Fibroblast of lung (primary cell): ENCODE data around the gene NCBP3. TPM values are rescaled to one million over a fixed set of nuclear protein-coding genes. Genes with fewer than 3 reads are reported as not detected.

Source experiments
- DNase-seq, 2 donors: peaks; one replicate each; pipeline versions ENCODE4 v3.0.0 to v3.0.0-alpha.2; 2010; ENCODE audit warnings: low read depth in 2 of 2
- H2AFZ ChIP-seq: 2 replicates; pipeline ENCODE4 v1.5.1; 2012; ENCODE audit warnings: low read length, control low read depth, inconsistent platforms
- H3K27ac ChIP-seq: 2 replicates; pipeline ENCODE4 v1.5.1; 2011; ENCODE audit warnings: low read length, control low read depth; ENCODE audit not compliant: insufficient read depth
- H3K27me3 ChIP-seq: 2 replicates; pipeline ENCODE4 v1.5.1; 2011; ENCODE audit warnings: mild to moderate bottlenecking, low read length; ENCODE audit not compliant: control insufficient read depth, insufficient read depth
- H3K36me3 ChIP-seq: 2 replicates; pipeline ENCODE4 v1.5.1; 2011; ENCODE audit warnings: low read length; ENCODE audit not compliant: control insufficient read depth, insufficient read depth
- H3K4me1 ChIP-seq: 2 replicates; pipeline ENCODE4 v1.5.1; 2011; ENCODE audit warnings: low read length; ENCODE audit not compliant: control insufficient read depth, insufficient read depth; ENCODE audit errors: extremely low read depth
- H3K4me2 ChIP-seq: 2 replicates; pipeline ENCODE4 v1.5.1; 2011; ENCODE audit warnings: low read length, control low read depth; ENCODE audit not compliant: insufficient read depth; ENCODE audit errors: extremely low read depth
- H3K4me3 ChIP-seq, 4 experiments: fragments of 200-600 bp in 1 of 4; sonication (generic) in 1 of 4; replicated peaks in 1 of 4; 2 replicates each; pipeline ENCODE4 v1.5.1; 2011 to 2016; ENCODE audit warnings: low read length in 4 of 4, low read depth in 3 of 4, mild to moderate bottlenecking in 3 of 4, control low read depth in 2 of 4, inconsistent platforms in 1 of 4, mixed read lengths in 1 of 4; ENCODE audit not compliant: insufficient read depth in 1 of 4; ENCODE audit errors: control extremely low read depth in 1 of 4
- H3K79me2 ChIP-seq: 2 replicates; pipeline ENCODE4 v1.5.1; 2012; ENCODE audit warnings: mild to moderate bottlenecking, low read length, inconsistent platforms; ENCODE audit not compliant: control insufficient read depth, insufficient read depth
- H3K9ac ChIP-seq: 2 replicates; pipeline ENCODE4 v1.5.1; 2011; ENCODE audit warnings: mild to moderate bottlenecking, low read length, control low read depth; ENCODE audit not compliant: insufficient read depth
- H3K9me3 ChIP-seq: 2 replicates; pipeline ENCODE4 v1.5.1; 2012; ENCODE audit warnings: low read depth, low read length; ENCODE audit not compliant: control insufficient read depth, insufficient read depth
- H4K20me1 ChIP-seq: 2 replicates; pipeline ENCODE4 v1.5.1; 2011; ENCODE audit warnings: low read length; ENCODE audit not compliant: control insufficient read depth, insufficient read depth; ENCODE audit errors: extremely low read depth
- CTCF ChIP-seq, 2 donors: IDR thresholded peaks in 1 of 2; conservative IDR thresholded peaks in 1 of 2; 1 replicate in 1 of 2; 2 replicates in 1 of 2; pipeline ENCODE4 v1.5.1; 2011 to 2012; ENCODE audit warnings: low read length in 2 of 2, control low read depth in 1 of 2, inconsistent platforms in 1 of 2, low read depth in 1 of 2, mild to moderate bottlenecking in 1 of 2
- EZH2 ChIP-seq: IDR thresholded peaks from 2 replicates; pipeline ENCODE4 v1.5.1; 2012; ENCODE audit warnings: low read length, control low read depth, mild to moderate bottlenecking; ENCODE audit errors: missing control alignments
- polyA plus RNA-seq, 2 donors: library from polyadenylated mRNA; depleted of rRNA in 1 of 2; stranded (reverse) in 1 of 2; unstranded in 1 of 2; fragments of >200 nt; gene quantifications; 2 replicates each; pipeline ENCODE4 v1.2.1, GENCODE V29; 2011 to 2012; ENCODE audit warnings: missing spikeins in 1 of 2
- total RNA-seq: library from RNA; depleted of rRNA; stranded (reverse); fragments of >200 nt; gene quantifications from 2 replicates; pipeline ENCODE4 v1.2.1, GENCODE V29; 2014

Gene NCBP3
- total and polyA plus RNA-seq, 2 donors (not counting 1 experiment from before 2014, with no cell fraction given): 20.4 to 23.3 TPM

- no peaks in the 10 kb centered on the region for H3K4me1 ChIP-seq
Measured at GRCh38 chr17:3843935-3844516, 2.0 kb downstream of the NCBP3 start.

GRCh38 chr17:3838206-3838605, 7.8 kb downstream of the NCBP3 start:
- Histone ChIP-seq H4K20me1 (no peaks in the 10 kb centered on the region), H2AFZ (no peak overlapping the region)

More at GRCh38 chr17:3843935-3844516, 2.0 kb downstream of the NCBP3 start:
- Histone ChIP-seq H2AFZ (no peak overlapping the region), H3K79me2 (peaks cover 30% of the 10 kb centered on the region), H3K27ac (no peak overlapping the region), H3K9me3 (no peaks in the 10 kb centered on the region), H4K20me1 (no peaks in the 10 kb centered on the region), H3K4me2 (no peak overlapping the region), H3K9ac (no peak overlapping the region), H3K4me3 (peak overlapping the region in 1 of 4 experiments; percentile 7), H3K36me3 (peaks cover 5% of the 10 kb centered on the region), H3K27me3 (peaks cover 4% of the 10 kb centered on the region)
- DNase-seq: peak; percentile 22 to 23
- TF ChIP-seq CTCF (conservative IDR thresholded peaks at IDR 0.05 in 1 of 2, IDR thresholded peaks at IDR 0.05 in 1 of 2; ENCODE audit: low read depth in 1 of 2, low read length in 2 of 2) (peak; percentile 37 to 67), EZH2 (no peak)

GRCh38 chr17:3836551-3836950, 9.5 kb downstream of the NCBP3 start:
- DNase-seq: no peak
- no peak overlapping the region for H2AFZ ChIP-seq
- no peaks in the 10 kb centered on the region for H3K9me3 ChIP-seq
- H4K20me1 ChIP-seq: no peaks in the 10 kb centered on the region
- H3K4me3 ChIP-seq: no peak overlapping the region
- TF ChIP-seq EZH2 (no peak), CTCF (conservative IDR thresholded peaks at IDR 0.05 in 1 of 2, IDR thresholded peaks at IDR 0.05 in 1 of 2; ENCODE audit: low read depth in 1 of 2, low read length in 2 of 2) (no peak)
- H3K79me2 ChIP-seq: peaks cover 4% of the 10 kb centered on the region
- peaks cover 7% of the 10 kb centered on the region for H3K36me3 ChIP-seq
- peaks cover 4% of the 10 kb centered on the region for H3K4me1 ChIP-seq
- H3K27me3 ChIP-seq: no peaks in the 10 kb centered on the region
- no peak overlapping the region for H3K4me2 ChIP-seq
- H3K9ac ChIP-seq: no peak overlapping the region
- H3K27ac ChIP-seq: no peak overlapping the region

More at GRCh38 chr17:3838206-3838605, 7.8 kb downstream of the NCBP3 start:
- Histone ChIP-seq H3K79me2 (peaks cover 6% of the 10 kb centered on the region), H3K4me2 (no peak overlapping the region), H3K9ac (no peak overlapping the region), H3K27me3 (no peaks in the 10 kb centered on the region), H3K36me3 (peaks cover 7% of the 10 kb centered on the region), H3K4me1 (peaks cover 4% of the 10 kb centered on the region), H3K4me3 (no peak overlapping the region), H3K9me3 (no peaks in the 10 kb centered on the region), H3K27ac (no peak overlapping the region)
- TF ChIP-seq EZH2 (no peak), CTCF (conservative IDR thresholded peaks at IDR 0.05 in 1 of 2, IDR thresholded peaks at IDR 0.05 in 1 of 2; ENCODE audit: low read depth in 1 of 2, low read length in 2 of 2) (no peak)
- DNase-seq: no peak
